ENCODE data around the gene CXCR2. TPM values are rescaled to one million over a fixed set of nuclear protein-coding genes. Genes with fewer than 3 reads are reported as not detected.

The CXCR2 gene
- total and polyA plus RNA-seq, 2 of the 8 experiments (the other 6 are each of a cell fraction or from before 2014, with no cell fraction given) = 1.4 to 1.6 TPM

- TF ChIP-seq POU5F1 (IDR thresholded peaks at IDR 0.05; ENCODE audit: low read depth, low read length) = no peak
- TF ChIP-seq CHD2 (IDR thresholded peaks at IDR 0.05; ENCODE audit: low read length) = no peak
- no peak for TF ChIP-seq SUZ12 (IDR thresholded peaks at IDR 0.05; ENCODE audit: low read length)
- no peak for TF ChIP-seq CREB1 (IDR thresholded peaks at IDR 0.05)
- TF ChIP-seq E2F6 (IDR thresholded peaks at IDR 0.05) = no peak
- no peak for TF ChIP-seq KDM5A (IDR thresholded peaks at IDR 0.05; ENCODE audit: low read length)
- no peak for TF ChIP-seq CTCF (IDR thresholded peaks at IDR 0.05; ENCODE audit: control extremely low read depth in 1 of 3, insufficient read depth in 1 of 3, low read depth in 1 of 3, low read length in 3 of 3)
- TF ChIP-seq CBX5 (IDR thresholded peaks at IDR 0.05; ENCODE audit: low read depth, low read length) = no peak
- TF ChIP-seq ATF3 (IDR thresholded peaks at IDR 0.05; ENCODE audit: insufficient read depth, low read depth, low read length) = no peak
- Histone ChIP-seq H3K4me2 (ENCODE audit: insufficient read depth in 1 of 2, low read depth in 2 of 2, low read length in 2 of 2) (no peak overlapping the region), H2AK5ac (ENCODE audit: low read depth, low read length) (no peak overlapping the region), H3K4me1 (replicated peaks in 1 of 4; ENCODE audit: control insufficient read depth in 3 of 4, insufficient read depth in 4 of 4, low read length in 3 of 4) (no peaks in the 10 kb centered on the region; a peak in 2 of 7 replicates), H2AFZ (ENCODE audit: low read length) (no peak overlapping the region), H3K27ac (ENCODE audit: low read depth, low read length) (no peak overlapping the region), H3K23me2 (ENCODE audit: low read depth, low read length) (no peaks in the 10 kb centered on the region; the same call in 1 of the 2 replicates), H4K8ac (ENCODE audit: extremely low read depth, insufficient read depth, low read length) (no peak overlapping the region), H3K56ac (replicated peaks; ENCODE audit: insufficient read length, low read depth, low read length) (no peak overlapping the region), H2BK15ac (ENCODE audit: low read length) (no peak overlapping the region), H3K23ac (ENCODE audit: insufficient read length) (no peak overlapping the region), H3K4me3 (ENCODE audit: extremely low read depth in 1 of 4, insufficient read depth in 2 of 4, low read depth in 3 of 4, low read length in 4 of 4) (no peak overlapping the region), H4K91ac (replicated peaks; ENCODE audit: insufficient read length, low read length) (no peak overlapping the region), H2BK12ac (ENCODE audit: low read depth, low read length) (no peak overlapping the region), H3K36me3 (ENCODE audit: control insufficient read depth in 2 of 4, insufficient read depth in 4 of 4, low read length in 3 of 4) (no peaks in the 10 kb centered on the region), H2BK5ac (ENCODE audit: low read depth, low read length) (no peak overlapping the region), H3K18ac (ENCODE audit: extremely low read depth, low read length) (no peak overlapping the region), H3K14ac (ENCODE audit: insufficient read length) (no peak overlapping the region), H4K20me1 (replicated peaks in 1 of 2; ENCODE audit: control insufficient read depth in 1 of 2, insufficient read depth in 2 of 2, low read length in 2 of 2) (no peaks in the 10 kb centered on the region), H4K5ac (ENCODE audit: insufficient read length, low read depth, low read length) (no peak overlapping the region), H3K79me2 (ENCODE audit: control insufficient read depth in 1 of 2, insufficient read depth in 2 of 2, low read length in 2 of 2) (no peaks in the 10 kb centered on the region), H3K27me3 (replicated peaks in 1 of 4; ENCODE audit: control insufficient read depth in 3 of 4, extremely low read depth in 1 of 4, insufficient read depth in 3 of 4, low read length in 3 of 4) (no peaks in the 10 kb centered on the region), H2BK120ac (replicated peaks; ENCODE audit: low read depth, low read length) (no peak overlapping the region), H3K9ac (replicated peaks in 1 of 4; ENCODE audit: extremely low read depth in 1 of 4, low read depth in 3 of 4, low read length in 3 of 4) (no peak overlapping the region), H2BK20ac (ENCODE audit: low read length) (no peak overlapping the region), H3K79me1 (ENCODE audit: low read depth, low read length) (no peaks in the 10 kb centered on the region), H3K4ac (replicated peaks; ENCODE audit: insufficient read length, low read depth, low read length) (no peak overlapping the region), H3K9me3 (ENCODE audit: insufficient read depth in 2 of 2, low read depth in 1 of 2, low read length in 1 of 2) (peaks cover 0 to 7% of the 10 kb centered on the region in 2 experiments; a peak in 2 of 4 replicates)
- 81% methylated on average over 5 of the region's 5 CpGs; no CpG with 5 or more reads in 1 of the 2 experiments for WGBS, 2 experiments (ENCODE audit: extremely low coverage in 1 of 2, insufficient coverage in 1 of 2, insufficient read length in 1 of 2, insufficient replicate concordance in 2 of 2, low coverage in 1 of 2, low lambda C conversion rate in 2 of 2, missing lambda C conversion rate in 1 of 2)
- ChIA-PET CTCF (ENCODE audit: partially characterized antibody) (interaction anchor here (0.6 to 1.7 kb wide), 4 partner anchors 12 to 81 kb away, joined by 3 to 5 read pairs (median 4); no protein-coding TSS in a partner anchor), POLR2A (ENCODE audit: partially characterized antibody) (no interaction called here)
- FAIRE-seq (no peak), DNase-seq (ENCODE audit: low read depth in 1 of 2, low spot score in 2 of 2) (no peak)
Measured at GRCh38 chr2:218149098-218149497, 23.3 kb downstream of the CXCR2 start.
